Liver (tissue), 3 donors: ENCODE data around the gene CST4.

Source experiments
- CTCF ChIP-seq: fragments of 150-350 bp; IDR thresholded peaks from 2 replicates; pipeline ENCODE4 v1.5.1; 2017; ENCODE audit warnings: improper control_type of control experiment, low read depth, low read length; ENCODE audit not compliant: missing input control
- HNF4A ChIP-seq, 2 donors: conservative IDR thresholded peaks; 2 replicates each; pipeline ENCODE4 v1.6.1; 2016; ENCODE audit warnings: antibody characterized with exemption in 2 of 2, mild to moderate bottlenecking in 2 of 2
- NR2F2 ChIP-seq: IDR thresholded peaks from 2 replicates; pipeline ENCODE4 v1.6.1; 2016; ENCODE audit warnings: antibody characterized with exemption
- REST ChIP-seq: IDR thresholded peaks from 2 replicates; pipeline ENCODE4 v1.6.1; 2016; ENCODE audit warnings: antibody characterized with exemption, mild to moderate bottlenecking
- donor health status: healthy.
- donor health status: healthy.

- TF ChIP-seq CTCF = no peak
- TF ChIP-seq HNF4A (conservative IDR thresholded peaks at IDR 0.05) = no peak
- TF ChIP-seq NR2F2 = no peak
- TF ChIP-seq REST = no peak
Measured at GRCh38 chr20:23691675-23692074, 2.8 kb upstream of the CST4 start.
